NCI-H524 treated with DMSO at 0.1 percent for 48 hours (cell line): ENCODE data around the gene DDR2.
"Not testable (repeated sequence)": the region's sequence is repeated elsewhere in the genome, so short reads cannot be mapped to it uniquely, and the experiment has no call there.

Experiments
- DNase-seq: peaks from one replicate; lab custom pipeline; 2025; lab: John Stamatoyannopoulos, UW

The DDR2 gene

GRCh38 chr1:162725301-162725837 lies 93.1 kb downstream of the DDR2 start:
- DNase-seq: no peak

- DNase-seq: no peak
Observed at GRCh38 chr1:162726555-162726954, 94.3 kb downstream of the DDR2 start.

- not testable (repeated sequence) for DNase-seq
Observed at GRCh38 chr1:162727493-162727892, 95.2 kb downstream of the DDR2 start.

- no peak for DNase-seq
Observed at GRCh38 chr1:162728573-162728972, 96.3 kb downstream of the DDR2 start.

GRCh38 chr1:162729195-162729774 lies 97.0 kb downstream of the DDR2 start:
- DNase-seq: not testable (repeated sequence)

- DNase-seq: no peak
Observed at GRCh38 chr1:162732094-162732493, 99.8 kb downstream of the DDR2 start.

GRCh38 chr1:162732566-162733335 lies 100.5 kb downstream of the DDR2 start:
- no peak for DNase-seq

GRCh38 chr1:162733336-162733590 lies 101.0 kb downstream of the DDR2 start:
- DNase-seq: no peak

GRCh38 chr1:162734047-162734446 lies 101.8 kb downstream of the DDR2 start:
- DNase-seq: no peak

GRCh38 chr1:162736184-162736583 lies 103.9 kb downstream of the DDR2 start:
- DNase-seq: no peak

GRCh38 chr1:162736633-162737067 lies 104.4 kb downstream of the DDR2 start:
- no peak for DNase-seq

- DNase-seq: no peak
Observed at GRCh38 chr1:162740755-162741154, 108.5 kb downstream of the DDR2 start.

GRCh38 chr1:162741574-162741973 lies 109.3 kb downstream of the DDR2 start:
- no peak for DNase-seq

- not testable (repeated sequence) for DNase-seq
Observed at GRCh38 chr1:162746264-162746942, 114.1 kb downstream of the DDR2 start.

GRCh38 chr1:162753001-162753658 lies 120.9 kb downstream of the DDR2 start:
- no peak for DNase-seq

GRCh38 chr1:162753998-162754585 lies 121.8 kb downstream of the DDR2 start:
- DNase-seq: no peak

GRCh38 chr1:162755306-162755705 lies 123.0 kb downstream of the DDR2 start:
- no peak for DNase-seq

GRCh38 chr1:162756523-162756922 lies 124.3 kb downstream of the DDR2 start:
- no peak for DNase-seq

- no peak for DNase-seq
Observed at GRCh38 chr1:162757476-162757875, 125.2 kb downstream of the DDR2 start.

GRCh38 chr1:162765788-162766187 lies 133.5 kb downstream of the DDR2 start:
- no peak for DNase-seq

GRCh38 chr1:162772571-162773154 lies 140.4 kb downstream of the DDR2 start:
- no peak for DNase-seq

GRCh38 chr1:162774007-162774406 lies 141.7 kb downstream of the DDR2 start:
- no peak for DNase-seq
